Subcutaneous abdominal adipose tissue (tissue), 5 donors: ENCODE results near the gene PPP1R15A.
"Not testable (repeated sequence)": the region's sequence is repeated elsewhere in the genome, so short reads cannot be mapped to it uniquely, and the experiment has no call there.

Source experiments
- H3K27ac ChIP-seq: one replicate; pipeline ENCODE4 v1.7.0; 2013; ENCODE audit warnings: low read depth, mild to moderate bottlenecking, inconsistent platforms, low read length, moderate library complexity
- H3K27me3 ChIP-seq, 5 donors: one replicate each; pipeline ENCODE4 v1.7.0; 2013; ENCODE audit warnings: low read length in 5 of 5, inconsistent platforms in 1 of 5; ENCODE audit not compliant: control insufficient read depth in 5 of 5, insufficient read depth in 4 of 5
- H3K36me3 ChIP-seq, 5 donors: one replicate each; pipeline ENCODE4 v1.7.0; 2013; ENCODE audit warnings: low read length in 5 of 5; ENCODE audit not compliant: control insufficient read depth in 5 of 5, insufficient read depth in 5 of 5
- H3K4me1 ChIP-seq, 5 donors: one replicate each; pipeline ENCODE4 v1.7.0; 2013; ENCODE audit warnings: low read length in 5 of 5, mild to moderate bottlenecking in 3 of 5, moderate library complexity in 1 of 5; ENCODE audit not compliant: control insufficient read depth in 5 of 5, insufficient read depth in 5 of 5
- H3K4me3 ChIP-seq, 5 donors: one replicate each; pipeline ENCODE4 v1.7.0; 2013; ENCODE audit warnings: low read length in 5 of 5, low read depth in 1 of 5
- H3K9ac ChIP-seq, 5 donors: one replicate each; pipeline ENCODE4 v1.7.0; 2013; ENCODE audit warnings: low read length in 5 of 5, mild to moderate bottlenecking in 4 of 5, moderate library complexity in 3 of 5
- H3K9me3 ChIP-seq, 5 donors: one replicate each; pipeline ENCODE4 v1.7.0; 2013; ENCODE audit warnings: low read length in 5 of 5; ENCODE audit not compliant: control insufficient read depth in 5 of 5
- donor health status: healthy.
- donor health status: healthy.
- donor health status: healthy.
- donor health status: healthy.
- donor health status: healthy.

The PPP1R15A gene

DNA sequence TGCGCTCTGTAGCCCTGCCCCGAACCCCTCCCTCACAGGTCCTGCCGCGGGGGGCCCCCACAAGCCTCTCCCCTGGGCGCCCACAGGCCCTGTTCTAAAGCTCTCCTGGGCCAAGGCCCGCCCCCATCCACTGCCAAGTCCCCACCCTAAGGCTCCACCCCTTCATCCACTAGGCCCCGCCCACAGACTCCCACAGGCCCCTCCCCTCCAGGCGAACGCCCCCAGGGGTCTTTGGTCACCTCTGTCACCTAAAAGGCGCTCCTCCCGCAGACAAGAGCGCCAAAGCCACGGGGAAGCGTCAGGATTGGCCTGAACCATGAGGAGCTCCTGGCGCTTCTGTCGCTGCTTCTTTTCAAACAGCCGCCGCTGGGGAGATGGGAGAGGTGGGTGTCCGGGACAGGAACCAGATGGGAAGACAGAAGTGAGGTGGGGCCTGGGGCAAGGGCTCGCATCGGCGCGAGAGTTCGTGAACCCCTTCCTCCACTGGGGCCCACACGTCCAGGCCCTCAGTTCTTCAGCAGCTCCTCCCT lies 24.0 kb downstream of the PPP1R15A start:
- no peaks in the 10 kb centered on the region for H3K9me3 ChIP-seq
- peak overlapping the region in 4 of 5 donors; percentile 27 to 46 (median 38) for H3K4me3 ChIP-seq
- peak overlapping the region in 3 of 5 donors; percentile 7 to 47 (median 30) for H3K9ac ChIP-seq
- H3K4me1 ChIP-seq, result peaks cover 2 to 32% (median 22%) of the 10 kb centered on the region in 5 donors
- H3K27ac ChIP-seq, result no peak overlapping the region
- H3K27me3 ChIP-seq, result peaks cover 0 to 12% (median 0%) of the 10 kb centered on the region in 5 donors
- H3K36me3 ChIP-seq, result no peaks in the 10 kb centered on the region

DNA sequence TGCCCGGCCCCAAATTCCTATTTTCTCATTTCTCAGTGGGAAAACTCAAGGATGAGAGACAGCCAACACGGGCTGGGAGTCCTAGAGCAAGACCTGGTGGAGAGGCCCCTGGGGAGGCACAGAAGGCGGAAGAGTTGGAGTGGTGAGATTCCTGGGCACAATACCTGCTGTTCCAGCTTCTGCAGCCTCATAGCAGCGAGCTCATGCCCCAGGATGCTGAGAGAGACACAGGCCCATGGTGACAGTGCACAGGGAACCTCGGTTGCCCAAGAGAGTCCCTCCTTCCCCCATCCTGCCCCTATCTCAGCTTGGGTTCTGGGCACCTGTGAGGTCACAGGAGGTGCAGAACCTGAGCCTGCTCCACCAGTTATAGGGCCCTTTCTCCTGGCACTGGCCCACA lies 25.0 kb downstream of the PPP1R15A start:
- peaks cover 4 to 41% (median 29%) of the 10 kb centered on the region in 5 donors for H3K4me1 ChIP-seq
- H3K27ac ChIP-seq, result no peak overlapping the region
- H3K9me3 ChIP-seq, result no peaks in the 10 kb centered on the region
- H3K36me3 ChIP-seq, result peaks cover 0 to 4% (median 2%) of the 10 kb centered on the region in 5 donors
- H3K4me3 ChIP-seq, result no peak overlapping the region
- H3K9ac ChIP-seq, result no peak overlapping the region
- H3K27me3 ChIP-seq, result peaks cover 0 to 11% (median 0%) of the 10 kb centered on the region in 5 donors

DNA sequence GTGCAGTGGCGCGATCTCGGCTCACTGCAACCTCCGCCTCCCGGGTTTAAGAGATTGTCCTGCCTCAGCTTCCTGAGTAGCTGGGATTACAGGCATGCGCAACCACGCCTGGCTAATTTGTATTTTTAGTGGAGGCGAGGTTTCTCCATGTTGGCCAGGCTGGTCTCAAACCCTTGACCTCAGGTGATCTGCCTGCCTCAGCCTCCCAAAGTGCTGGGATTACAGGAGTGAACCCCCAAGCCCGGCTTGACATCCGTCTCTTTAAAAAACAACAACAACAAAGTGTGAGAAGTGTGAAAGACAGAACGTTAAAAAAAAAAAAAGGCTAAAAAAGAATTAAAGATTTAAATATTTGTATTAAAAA lies 27.1 kb downstream of the PPP1R15A start:
- Histone ChIP-seq H3K4me1 (peaks cover 4 to 41% (median 33%) of the 10 kb centered on the region in 5 donors), H3K36me3 (peaks cover 0 to 11% (median 7%) of the 10 kb centered on the region in 5 donors), H3K9ac (peak overlapping the region in 3 of 5 donors; percentile 13 to 95 (median 63)), H3K4me3 (peak overlapping the region in 3 of 5 donors; percentile 87 to 93 (median 91)), H3K27ac (peak overlapping the region; percentile 92)
- not testable (repeated sequence) for H3K9me3 ChIP-seq, H3K27me3 ChIP-seq

DNA sequence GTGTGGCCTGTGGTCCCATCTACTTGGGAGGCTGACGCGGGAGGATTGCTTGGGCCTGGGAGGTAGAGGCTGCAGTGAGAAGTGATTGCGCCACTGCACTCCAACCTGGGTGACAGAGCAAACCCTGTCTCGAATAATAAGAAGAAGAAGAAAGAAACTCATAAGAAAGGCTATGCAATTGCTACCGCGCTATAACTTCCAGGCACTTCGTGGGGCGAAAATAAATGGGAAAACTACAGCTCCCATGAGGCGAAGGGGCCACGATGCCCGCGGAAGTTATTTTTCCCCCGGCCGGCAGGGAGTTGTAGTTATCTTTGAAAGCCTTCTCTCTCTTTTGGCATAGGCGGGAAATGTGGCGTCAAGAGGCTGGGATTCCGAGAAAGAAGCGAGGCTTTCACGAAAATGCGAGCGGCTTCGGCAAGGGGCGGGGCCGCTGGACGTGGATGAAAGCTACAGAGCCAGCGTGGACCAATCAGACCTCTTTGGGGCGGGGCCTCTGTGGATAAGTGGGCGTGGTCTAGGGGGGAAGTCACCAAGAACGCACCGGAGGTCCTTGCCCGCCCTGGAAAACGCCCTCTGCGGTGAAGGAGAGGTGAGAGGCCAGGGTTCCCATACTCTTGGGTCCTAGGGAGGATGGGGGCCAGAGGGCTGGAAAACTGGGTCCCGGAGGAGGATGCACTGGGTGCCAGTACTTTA lies 27.7 kb downstream of the PPP1R15A start, which contains the start of gene NUCB1:
Gene NUCB1 (plus strand): TSS at position 532 of the 696 bp plus-strand sequence. CDS start 485 bp downstream, outside the sequence.
- peak within 1 kb of the TSS; percentile 92 for H3K27ac ChIP-seq
- peaks cover 0 to 9% (median 0%) of the 10 kb centered on the region in 5 donors for H3K27me3 ChIP-seq
- peaks cover 4 to 38% (median 33%) of the 10 kb centered on the region in 5 donors for H3K4me1 ChIP-seq
- H3K9me3 ChIP-seq, result no peaks in the 10 kb centered on the region
- peak within 1 kb of the TSS; percentile 87 to 96 (median 91) for H3K4me3 ChIP-seq
- peak within 1 kb of the TSS; percentile 87 to 97 (median 95) for H3K9ac ChIP-seq
- H3K36me3 ChIP-seq, result peaks cover 0 to 17% (median 13%) of the 10 kb centered on the region in 5 donors

DNA sequence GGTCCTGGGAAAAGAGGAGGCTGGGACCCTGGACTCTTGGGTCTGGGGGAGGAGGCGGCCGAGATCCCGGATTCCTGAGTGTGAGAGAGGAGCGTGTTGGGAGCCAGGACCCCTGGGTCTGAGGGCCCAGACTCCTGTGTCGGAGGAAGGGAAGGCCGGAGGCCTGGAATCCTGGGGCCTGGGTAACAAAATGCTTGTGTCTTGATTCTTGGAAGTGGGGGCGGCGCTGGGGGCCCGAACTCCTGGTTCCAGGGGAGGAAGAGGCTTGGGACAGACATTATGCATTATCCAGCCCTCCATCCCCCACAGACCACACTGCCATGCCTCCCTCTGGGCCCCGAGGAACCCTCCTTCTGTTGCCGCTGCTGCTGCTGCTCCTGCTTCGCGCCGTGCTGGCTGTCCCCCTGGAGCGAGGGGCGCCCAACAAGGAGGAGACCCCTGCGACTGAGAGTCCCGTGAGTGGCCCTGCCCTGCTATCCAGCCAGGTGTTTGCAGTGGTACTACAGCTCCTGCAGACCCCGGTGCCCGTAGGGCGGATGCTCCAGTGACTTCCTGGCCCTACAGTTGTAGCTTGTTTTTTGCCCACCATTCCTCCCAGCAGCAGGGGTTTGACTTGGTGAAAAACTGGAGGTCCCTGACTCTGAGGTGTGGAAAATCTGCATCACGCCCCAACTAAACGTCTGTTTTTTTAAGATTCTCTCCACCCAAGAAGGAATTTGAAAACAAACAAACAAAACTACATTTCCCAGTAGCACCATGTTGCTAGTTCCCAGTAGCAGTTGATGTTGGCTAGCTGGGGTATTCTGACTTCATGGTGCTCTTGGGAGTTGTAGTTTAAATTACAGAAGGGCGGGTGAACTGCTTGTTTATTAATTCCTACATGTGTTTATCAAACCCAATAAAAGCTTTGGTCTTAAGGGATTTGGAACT lies 28.5 kb downstream of the PPP1R15A start:
- Histone ChIP-seq H3K9me3 (no peaks in the 10 kb centered on the region), H3K4me1 (peaks cover 4 to 31% (median 27%) of the 10 kb centered on the region in 5 donors)

DNA sequence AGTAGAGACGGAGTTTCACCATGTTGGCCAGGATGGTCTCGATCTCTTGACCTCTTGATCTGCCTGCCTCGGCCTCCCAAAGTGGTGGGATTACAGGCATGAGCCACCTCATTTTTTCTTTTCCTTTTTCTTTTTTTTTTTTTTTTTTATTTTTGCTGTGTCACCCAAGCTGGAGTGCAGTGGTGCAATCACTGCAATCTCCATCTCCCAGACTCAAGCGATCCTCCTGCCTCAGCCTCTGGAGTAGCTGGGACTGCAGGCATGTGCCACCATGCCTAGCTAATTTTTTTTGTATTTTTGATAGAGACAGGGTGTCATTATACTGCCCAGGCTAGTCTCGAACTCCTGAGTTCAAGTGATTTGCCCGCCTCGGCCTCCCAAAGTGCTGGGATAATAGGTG lies 30.1 kb downstream of the PPP1R15A start:
- H3K27me3 ChIP-seq, H3K9ac ChIP-seq, H3K4me3 ChIP-seq, H3K9me3 ChIP-seq, H3K27ac ChIP-seq: not testable (repeated sequence)
- H3K4me1 ChIP-seq, result peaks cover 4 to 28% (median 22%) of the 10 kb centered on the region in 5 donors
- H3K36me3 ChIP-seq, result peaks cover 0 to 38% (median 26%) of the 10 kb centered on the region in 5 donors

More for the DNA sequence above, 28.5 kb downstream of the PPP1R15A start:
- Histone ChIP-seq H3K36me3 (peaks cover 0 to 25% (median 21%) of the 10 kb centered on the region in 5 donors), H3K27me3 (peaks cover 0 to under 1% (median 0%) of the 10 kb centered on the region in 5 donors), H3K4me3 (peak overlapping the region; percentile 87 to 96 (median 91)), H3K9ac (peak overlapping the region; percentile 87 to 97 (median 95)), H3K27ac (peak overlapping the region; percentile 92)

DNA sequence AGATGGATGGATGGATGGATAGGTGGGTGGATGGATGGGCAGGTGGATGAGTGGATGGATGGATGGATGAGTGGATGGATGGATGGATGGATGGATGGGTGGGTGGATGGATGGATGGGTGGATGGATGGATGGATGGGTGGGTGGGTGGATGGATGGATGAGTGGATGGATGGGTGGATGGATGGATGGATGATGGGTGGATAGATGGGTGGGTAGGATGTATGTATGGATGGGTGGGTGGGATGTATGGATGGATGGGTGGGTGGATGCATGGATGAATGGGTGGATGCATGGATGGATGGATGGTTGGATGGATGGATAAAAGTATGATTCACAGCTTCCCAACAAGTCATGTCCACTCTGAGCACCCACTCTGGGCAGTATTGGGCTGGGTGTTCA lies 31.6 kb downstream of the PPP1R15A start:
- H3K9ac ChIP-seq, H3K27me3 ChIP-seq, H3K4me3 ChIP-seq, H3K9me3 ChIP-seq, H3K27ac ChIP-seq: not testable (repeated sequence)
- peaks cover 4 to 33% (median 27%) of the 10 kb centered on the region in 5 donors for H3K4me1 ChIP-seq
- peaks cover 0 to 51% (median 33%) of the 10 kb centered on the region in 5 donors for H3K36me3 ChIP-seq

DNA sequence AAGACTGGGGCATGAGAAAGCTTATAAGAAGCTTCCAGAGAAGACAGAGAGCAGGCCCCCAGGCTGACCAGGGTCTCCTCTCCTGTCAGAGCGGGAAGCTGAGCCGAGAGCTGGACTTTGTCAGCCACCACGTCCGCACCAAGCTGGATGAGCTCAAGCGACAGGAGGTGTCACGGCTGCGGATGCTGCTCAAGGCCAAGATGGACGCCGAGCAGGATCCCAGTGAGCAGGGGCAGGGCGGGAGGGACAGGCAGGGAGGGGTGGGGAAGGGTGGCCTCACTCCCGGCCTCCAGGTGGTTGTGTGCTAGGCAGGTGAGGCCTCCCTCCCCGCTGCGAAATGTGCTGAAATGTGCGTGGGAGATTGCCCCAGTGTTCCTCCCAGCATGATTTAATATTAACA lies 33.4 kb downstream of the PPP1R15A start:
- no peaks in the 10 kb centered on the region for H3K9me3 ChIP-seq
- no peak overlapping the region for H3K27ac ChIP-seq
- H3K36me3 ChIP-seq, result peaks cover 1 to 66% (median 43%) of the 10 kb centered on the region in 5 donors
- no peak overlapping the region for H3K9ac ChIP-seq
- peaks cover 2 to 26% (median 22%) of the 10 kb centered on the region in 5 donors for H3K4me1 ChIP-seq
- H3K27me3 ChIP-seq, result no peaks in the 10 kb centered on the region
- no peak overlapping the region for H3K4me3 ChIP-seq

DNA sequence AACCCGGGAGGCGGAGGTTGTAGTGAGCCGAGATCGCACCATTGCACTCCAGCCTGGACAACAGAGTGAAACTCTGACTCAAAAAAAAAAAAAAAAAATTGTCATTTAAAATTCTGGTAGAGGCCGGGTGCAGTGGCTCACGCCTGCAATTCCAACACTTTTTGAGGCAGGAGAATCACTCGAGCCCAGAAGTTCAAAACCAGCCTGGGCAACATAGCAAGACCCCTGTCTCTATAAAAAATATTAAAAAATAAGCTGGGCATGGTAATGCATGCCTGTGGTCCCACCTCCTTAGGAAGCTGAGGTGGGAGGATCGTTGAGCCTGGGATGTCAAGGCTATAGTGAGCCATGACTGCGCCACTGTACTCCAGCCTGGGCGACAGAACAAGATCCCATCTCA lies 34.1 kb downstream of the PPP1R15A start:
- peaks cover 2 to 20% (median 15%) of the 10 kb centered on the region in 5 donors for H3K4me1 ChIP-seq
- peaks cover 3 to 73% (median 49%) of the 10 kb centered on the region in 5 donors for H3K36me3 ChIP-seq
- H3K27ac ChIP-seq, result no peak overlapping the region
- H3K4me3 ChIP-seq, result no peak overlapping the region
- no peaks in the 10 kb centered on the region for H3K9me3 ChIP-seq
- H3K9ac ChIP-seq, result no peak overlapping the region
- H3K27me3 ChIP-seq, result no peaks in the 10 kb centered on the region
